HG02623 (cell line): ENCODE results near the gene C11orf58.

ENCODE experiments used
- ATAC-seq: cut with Tn5 transposase; IDR thresholded peaks from one replicate; pipeline ENCODE4 v1.9.1; 2021; ENCODE audit warnings: moderate library complexity; ENCODE audit not compliant: unreplicated experiment

C11orf58 gene

DNA sequence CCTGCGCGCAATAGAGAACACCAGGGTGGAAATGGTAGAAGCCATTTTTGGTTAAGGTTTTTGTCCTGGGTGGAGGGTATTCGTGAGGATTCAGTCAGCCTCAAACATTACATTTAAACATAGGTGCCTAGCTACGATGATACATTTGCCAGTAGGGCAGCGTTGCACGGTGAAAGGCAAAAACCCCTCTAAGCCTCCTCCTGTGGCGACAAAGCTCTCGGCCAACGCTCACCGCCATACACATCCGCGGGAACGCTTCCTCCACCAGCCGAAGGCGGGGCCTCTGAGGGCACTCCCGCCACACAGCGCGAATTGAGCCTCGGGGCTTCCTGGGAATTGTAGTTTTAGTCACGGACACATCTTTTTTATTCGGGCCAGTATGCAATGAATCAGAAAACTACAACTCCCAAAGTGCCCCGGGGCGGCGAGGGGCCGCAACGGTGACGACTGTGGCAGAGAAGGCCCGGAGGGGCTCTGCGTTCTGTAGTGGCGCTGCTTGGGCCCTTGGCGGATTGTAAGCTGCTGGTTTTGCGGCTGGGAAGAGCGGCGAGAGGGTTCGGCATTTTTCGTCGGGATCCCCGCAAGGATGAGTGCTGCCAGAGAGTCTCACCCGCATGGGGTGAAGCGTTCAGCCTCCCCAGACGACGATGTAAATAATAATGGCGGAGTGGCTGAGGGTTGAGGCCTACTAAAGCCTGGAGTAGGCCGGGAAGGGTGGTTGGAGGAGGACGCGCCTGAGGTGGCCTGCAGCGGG is at the start of gene C11orf58:
TSS of gene C11orf58 (plus strand) at position 455 of the 754 bp plus-strand sequence. CDS start at position 587, 132 bp downstream.
- ATAC-seq, result peak; percentile 97

DNA sequence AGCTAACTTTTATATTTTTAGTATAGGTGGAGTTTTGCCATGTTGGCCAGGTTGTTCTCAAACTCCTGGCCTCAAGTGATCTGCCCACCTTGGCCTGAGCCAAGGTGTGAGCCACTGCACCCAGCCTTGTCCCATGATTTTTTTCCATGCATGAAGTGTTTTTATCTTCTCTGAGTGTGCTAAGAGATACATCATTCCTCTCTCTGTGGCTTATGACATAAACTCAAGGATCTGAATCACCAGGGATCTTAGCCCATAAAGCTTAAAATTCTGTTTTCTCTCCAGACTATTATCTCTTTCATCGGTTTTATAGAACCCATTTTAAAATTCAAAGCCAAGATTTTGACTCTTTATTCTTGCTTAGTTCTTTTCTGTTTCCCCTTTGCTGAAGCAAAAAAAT is 48.4 kb upstream of the C11orf58 start:
- ATAC-seq, result no peak

DNA sequence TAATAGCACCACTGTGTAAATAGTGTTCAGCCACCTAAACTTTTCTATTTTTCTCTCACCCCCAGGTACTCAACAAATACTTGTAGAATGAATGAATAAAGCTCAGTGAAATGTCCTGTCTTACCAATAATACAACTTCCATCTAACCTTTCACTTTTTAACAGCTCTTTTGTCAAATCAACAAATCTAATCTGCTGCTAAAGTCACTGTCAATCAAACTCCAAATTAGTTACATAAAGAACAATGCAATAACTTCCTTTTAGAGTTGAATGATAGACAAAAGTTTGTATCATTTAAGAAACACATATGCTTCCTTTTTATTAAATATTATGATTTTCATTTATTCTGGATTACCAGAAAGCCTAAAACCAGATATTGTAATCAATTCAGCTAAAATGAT is 34.7 kb upstream of the C11orf58 start:
- no peak for ATAC-seq

DNA sequence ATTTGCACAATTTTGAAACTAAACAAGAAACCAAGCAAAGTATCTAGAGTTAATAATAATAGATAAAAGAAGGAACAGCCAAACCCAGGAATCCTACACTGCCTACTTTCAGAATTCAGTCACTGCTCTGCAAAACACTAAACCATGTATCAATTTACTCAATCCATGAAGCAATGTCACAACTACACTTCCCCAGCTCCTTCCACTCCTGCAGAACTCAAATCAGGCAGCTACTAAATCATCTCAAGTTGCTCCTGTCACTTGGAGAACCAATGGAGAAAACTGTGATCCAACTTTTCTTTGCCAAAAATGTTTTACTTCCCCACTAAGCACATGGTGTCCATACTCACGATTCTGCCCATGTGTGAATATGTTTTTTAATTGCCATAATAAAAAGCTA is 24.9 kb upstream of the C11orf58 start:
- no peak for ATAC-seq

DNA sequence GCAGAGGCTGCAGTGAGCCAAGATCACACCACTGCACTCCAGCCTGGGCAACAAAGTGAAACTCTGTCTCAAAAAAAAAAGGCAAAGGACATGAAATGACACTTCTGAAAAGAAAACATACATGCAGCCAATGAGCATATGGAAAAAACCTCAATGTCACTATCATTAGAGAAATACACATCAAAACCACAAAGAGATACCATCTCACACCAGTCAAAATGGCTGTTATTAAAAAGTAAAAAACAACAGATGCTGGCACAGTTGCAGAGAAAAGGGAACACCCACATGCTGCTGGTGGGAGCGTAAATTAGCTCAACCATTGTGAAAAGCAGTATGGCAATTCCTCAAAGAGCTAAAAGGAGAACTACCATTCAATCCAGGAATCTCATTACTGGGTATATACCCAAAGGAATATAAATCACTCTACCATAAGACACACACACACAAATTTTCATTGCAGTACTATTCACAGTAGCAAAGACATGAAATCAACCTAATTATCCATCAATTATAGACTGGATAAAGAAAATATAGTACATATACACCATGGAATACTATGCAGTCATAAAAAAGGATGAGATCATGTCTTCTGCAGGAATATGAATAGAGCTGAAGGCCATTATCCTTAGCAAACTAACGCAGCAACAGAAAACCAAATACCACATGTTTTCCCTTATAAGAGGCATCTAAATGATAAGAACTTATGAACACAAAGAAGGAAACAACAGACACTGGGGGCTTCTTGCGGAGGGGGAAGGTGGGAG is 15.7 kb upstream of the C11orf58 start:
- ATAC-seq, result no peak

DNA sequence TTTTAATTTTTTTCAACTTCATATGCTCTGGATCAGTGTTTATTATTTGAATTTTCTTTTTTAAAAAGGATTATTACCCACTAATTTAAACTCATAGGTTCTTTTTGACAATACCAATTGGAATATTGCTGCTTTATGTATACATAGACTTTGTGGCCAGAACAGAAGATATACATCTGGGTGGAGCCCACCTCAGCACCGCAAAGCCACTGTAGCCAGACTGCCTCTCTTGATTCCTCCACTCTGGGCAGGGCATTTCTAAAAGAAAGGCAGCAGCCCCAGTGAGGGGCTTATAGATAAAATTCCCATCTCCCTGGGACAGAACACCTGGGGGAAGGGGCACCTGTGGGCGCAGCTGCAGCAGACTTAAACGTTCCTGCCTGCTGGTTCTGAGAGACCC is 10.6 kb upstream of the C11orf58 start:
- no peak for ATAC-seq

DNA sequence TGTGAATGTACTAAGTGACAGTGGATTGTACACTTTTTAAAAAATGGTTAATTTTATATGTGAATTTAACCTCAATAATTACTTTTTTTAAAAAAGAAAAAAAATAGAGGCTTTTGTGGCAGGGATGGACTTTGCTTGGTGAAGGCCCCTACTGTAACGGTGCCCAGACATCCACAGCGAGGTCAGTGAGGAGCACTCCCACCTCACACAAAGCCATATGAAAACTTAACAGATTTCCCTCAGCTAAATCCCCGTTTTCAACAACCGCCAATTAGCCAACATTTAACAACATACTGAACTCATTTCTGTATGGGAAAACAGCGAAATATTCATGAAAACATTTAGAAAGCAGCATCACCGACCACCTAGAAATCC is 642 bp upstream of the C11orf58 start:
- ATAC-seq, result peak; percentile 5

DNA sequence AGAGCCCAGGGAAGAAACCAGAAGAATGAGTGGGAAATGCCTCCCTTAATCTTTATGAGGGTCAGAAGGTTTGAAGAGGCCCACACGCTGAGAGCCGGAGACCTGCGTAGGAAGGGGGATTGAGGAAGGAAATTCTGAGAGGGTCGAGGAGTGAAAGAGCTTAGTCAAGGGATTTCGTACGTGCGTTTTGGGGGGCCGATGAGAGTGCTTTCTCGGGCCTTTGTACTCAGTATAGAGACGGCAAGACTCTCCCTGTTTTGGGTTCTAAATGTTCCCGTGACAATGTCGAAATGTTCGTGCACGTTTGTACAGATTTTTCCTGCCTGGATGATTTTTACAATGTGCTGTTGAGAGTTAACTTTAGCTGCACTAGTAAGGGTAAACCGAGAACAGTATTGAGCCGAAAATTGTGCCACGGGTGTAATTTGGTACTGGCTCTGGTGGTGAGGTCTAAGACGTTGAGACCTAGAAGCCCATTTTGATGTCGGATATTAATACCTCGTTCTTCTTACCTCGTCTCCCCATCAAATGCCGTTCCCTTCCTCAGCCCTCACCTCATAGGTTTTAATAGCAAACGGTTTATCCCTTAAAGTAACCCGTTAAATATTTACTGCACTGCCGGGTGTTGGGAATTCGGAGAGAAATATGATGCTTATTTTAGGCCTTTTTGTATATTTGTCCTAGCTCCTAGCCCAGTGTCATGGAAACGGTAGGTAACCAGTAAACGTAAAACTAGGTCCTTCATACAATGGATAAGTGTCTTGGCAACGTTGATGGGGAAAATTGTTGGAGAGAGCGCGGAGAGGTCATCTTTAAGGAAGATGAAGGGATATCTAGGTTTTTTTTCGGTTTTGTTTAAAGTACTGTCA is 734 bp downstream of the C11orf58 start:
- ATAC-seq, result no peak

DNA sequence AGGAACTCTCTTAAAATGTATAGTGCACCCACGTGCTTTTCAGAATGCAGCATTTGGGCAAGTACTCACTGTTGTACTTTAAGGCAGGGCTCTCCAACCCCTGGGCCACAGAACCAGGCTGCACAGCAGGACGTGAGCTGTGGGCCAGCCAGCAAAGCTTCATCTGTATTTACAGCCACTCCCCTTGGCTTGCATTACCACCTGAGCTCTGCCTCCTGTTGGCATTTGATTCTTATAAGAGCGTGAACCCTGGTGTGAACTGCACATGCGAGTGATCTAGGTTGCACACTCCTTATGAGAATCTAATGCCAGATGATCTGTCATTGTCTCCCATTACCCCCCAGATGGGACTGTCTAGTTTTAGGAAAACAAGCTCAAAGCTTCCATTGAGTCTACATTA is 3.0 kb downstream of the C11orf58 start:
- no peak for ATAC-seq

DNA sequence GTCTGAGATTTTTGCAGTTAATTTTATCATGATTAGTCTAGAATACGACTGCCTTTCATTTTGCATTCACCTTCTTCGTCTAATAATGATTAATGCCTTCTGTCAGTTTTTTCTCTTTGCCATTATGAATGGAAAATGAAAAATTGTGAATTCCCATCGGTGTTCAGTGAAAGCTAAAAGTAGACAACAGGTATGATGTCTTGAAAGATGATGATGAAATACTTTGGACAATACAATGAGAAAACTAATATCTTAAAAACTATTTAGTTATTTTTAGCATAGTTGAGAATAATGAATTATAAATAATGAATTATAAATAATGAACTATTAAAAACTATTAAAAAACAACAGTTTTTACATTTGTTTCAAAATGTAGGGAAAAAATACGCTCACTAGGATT is 5.0 kb downstream of the C11orf58 start:
- ATAC-seq, result no peak

DNA sequence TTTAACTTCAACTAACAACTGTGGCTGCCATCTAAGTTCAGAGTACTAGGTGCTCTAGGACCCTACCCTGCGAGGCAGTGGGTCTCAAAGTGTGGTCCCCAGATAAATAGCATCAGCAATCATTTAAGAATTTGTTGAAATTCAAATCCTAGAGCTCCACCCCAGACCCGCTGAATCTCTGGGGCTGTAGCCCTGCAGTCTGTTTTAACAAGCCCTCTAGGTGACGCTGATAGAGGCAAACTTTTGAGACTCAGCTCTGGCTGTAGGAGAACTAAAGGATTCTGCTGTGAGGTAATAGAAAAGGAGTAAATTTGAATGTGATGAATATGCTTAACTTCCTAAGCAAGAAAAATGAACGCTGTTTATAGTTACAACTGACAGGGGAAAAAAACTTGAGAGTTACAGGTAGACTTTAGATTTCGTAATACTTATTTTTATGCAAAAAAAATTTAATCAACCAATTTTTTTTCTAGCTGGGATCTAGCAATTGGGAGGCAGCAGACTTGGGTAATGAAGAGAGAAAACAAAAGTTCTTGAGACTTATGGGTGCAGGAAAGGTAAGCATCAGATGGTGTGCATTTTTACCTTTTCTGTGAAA is 5.8 kb downstream of the C11orf58 start:
- no peak for ATAC-seq

DNA sequence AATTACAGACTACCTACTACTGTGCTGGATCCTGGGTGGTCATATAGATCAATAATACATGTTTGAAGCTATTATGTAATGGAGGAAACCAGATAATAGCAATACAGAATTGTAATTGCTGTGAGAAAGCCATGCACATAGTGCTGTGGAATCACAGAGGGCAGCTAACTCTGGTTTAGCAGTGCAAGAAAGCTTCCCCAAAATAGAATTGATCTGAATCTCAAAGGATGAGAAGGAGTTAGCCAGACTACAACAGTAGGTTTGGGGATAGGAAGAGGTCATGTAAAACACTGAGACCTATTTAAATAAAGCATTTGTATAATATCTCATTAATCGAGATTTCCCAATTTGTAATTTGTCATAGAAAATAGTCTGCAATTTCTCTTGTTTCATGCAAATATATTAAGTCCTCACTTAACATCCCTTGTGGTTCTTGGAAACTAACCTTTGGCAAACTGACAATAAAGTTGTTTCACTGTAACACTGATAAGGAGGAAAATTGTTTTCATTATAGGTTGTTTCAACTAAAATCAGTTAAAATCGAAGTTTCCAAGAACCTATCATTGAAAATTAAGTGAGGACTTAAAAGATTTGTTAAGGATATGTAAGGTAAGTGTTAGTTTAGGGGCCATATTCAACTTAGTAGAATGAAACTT is 7.6 kb downstream of the C11orf58 start:
- ATAC-seq, result no peak

DNA sequence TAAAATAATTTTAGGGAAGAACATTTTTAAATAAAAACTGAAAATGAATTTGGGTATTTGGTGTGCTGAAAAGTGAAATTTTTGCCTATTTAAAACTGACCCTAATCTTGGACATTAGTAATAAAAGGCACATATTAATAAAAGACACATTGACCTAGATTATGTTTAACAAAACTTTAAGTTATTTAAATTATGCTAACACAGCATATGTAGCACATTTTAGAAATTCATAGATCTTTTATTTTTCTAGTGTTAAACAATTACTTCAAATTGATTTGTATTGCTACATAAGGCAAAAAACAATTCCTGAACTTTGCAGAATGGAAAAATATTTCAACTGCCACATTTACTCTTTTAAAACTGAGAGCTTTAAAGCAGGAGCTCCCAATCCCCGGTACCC is 10.6 kb downstream of the C11orf58 start:
- ATAC-seq, result no peak

DNA sequence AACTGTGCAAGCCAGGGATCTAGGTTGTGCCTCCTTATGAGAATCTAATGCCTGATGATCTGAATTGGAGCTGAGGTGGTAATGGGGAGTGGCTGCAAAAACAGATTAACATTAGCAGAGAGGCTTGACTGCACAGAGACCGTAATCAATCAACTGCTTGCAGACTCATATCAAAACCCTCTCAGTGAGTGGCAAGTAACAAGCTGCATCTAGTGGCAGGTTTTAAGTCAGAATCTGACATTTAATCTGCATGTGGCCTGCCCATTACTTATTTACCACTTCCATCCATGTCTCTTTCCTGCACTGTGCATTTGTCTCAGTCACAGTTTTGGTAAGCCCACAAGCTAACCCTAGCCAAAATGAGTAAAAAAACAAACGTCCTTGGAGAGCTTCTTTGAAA is 11.2 kb downstream of the C11orf58 start:
- ATAC-seq, result peak; percentile 37

DNA sequence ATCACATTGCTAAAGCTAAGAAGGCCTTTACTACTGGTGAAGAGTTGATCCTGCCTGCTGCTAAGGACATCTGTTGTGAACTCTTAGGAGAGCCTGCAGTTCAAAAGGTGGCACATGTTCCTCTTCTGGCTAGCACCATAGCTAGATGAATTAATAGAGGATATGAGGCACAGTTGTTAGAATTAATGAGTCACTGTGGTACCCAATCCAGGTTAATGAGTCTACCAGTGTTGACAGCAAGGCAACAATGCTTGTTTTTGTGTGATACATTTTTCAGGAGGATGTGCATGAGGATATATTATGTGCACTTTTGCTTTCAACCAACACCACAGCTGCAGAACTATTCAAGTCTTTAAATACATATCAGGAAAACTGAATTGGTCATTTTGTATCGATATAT is 12.0 kb downstream of the C11orf58 start:
- no peak for ATAC-seq

DNA sequence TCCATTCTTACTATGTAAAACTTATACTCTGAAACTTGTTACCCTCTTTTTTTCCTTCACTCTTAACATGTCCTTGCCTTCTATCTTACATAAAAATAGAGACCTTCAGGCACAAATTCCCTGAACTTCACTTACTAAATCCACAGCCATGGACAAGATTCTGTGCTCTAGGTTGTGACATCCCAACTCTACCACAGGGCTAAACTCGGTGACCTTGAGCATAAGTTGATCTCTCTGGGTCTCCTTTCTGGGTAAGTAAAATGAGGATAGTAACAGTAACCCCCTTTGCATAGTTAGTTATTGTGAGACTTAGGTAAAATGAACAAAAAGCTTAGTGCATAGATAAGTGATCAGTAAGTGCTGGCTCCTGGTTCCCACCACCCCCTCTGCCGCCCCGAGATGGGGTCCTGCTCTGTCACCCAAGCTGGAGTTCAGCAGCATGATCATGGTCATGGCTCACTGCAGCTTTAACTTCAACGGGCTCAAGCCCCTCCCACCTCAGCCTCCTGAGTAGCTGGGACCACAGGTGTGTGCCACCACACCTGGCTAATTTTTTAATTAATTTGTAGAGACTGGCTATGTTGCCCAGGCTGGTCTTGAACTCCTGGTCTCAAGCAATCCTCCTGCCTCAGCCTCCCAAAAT is 20.1 kb downstream of the C11orf58 start:
- no peak for ATAC-seq

DNA sequence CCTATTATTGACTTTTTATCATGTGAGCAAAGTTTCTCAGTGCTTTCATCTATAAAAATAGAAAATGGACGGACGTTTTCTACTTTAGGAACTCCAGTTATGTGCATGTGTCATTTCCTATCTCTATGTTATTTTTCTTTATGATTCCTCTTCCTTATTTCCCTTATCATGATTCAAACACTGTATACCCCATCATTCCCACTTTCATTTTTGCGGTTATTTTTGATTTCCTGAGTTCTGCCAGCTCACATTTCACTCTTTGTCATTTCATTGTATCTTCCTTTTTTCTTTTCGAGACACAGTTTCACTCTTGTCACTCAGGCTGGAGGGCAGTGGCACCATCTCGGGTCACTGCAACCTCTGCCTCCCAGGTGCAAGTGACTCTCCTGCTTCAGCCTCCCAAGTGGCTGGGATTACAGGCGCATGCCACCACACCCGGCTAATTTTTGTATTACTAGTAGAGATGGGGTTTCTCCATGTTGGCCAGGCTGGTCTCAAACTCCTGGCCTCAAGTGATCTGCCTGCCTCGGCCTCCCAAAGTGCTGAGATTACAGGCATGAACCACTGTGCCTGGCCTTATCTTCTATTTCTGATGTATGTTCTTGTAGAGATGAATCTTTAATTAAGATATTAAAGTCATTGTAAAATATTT is 21.5 kb downstream of the C11orf58 start:
- no peak for ATAC-seq

DNA sequence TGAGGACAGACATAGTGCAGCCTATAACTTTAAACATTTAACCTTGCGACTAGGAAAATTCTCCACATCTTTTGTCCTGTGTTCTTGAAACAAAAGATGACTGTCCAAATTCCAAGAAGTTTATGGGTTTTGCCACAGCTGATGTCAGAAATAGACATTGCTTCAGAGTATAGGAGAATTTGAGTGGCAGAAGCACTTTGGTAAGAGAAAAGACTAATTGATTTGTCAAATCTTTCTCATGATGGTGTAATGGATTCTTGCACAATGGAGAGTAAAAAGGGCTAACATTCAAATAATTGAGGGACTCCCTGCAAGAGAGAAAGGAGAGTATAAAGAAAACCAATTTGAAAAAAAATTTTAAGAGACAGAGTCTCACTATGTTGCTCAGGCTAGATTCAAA is 25.3 kb downstream of the C11orf58 start:
- ATAC-seq, result no peak

DNA sequence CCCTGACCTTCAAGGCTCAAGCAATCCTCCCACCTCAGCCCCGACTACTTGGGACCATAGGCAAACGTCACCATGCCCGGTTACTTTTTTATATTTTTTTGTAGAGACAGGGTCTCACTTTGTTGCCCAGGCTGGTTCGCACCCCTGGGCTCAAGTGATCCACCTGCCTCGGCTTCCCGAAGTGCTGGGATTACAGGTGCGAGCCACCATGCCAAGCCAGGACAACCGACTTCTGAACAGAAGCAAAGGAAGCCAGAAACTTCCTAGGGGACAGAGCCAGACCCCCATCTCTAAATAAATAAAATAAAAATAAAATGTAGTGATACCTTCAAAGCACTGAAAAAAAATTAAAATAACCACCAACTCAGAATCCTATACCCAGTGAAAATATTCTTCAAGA is 26.4 kb downstream of the C11orf58 start:
- ATAC-seq, result no peak

DNA sequence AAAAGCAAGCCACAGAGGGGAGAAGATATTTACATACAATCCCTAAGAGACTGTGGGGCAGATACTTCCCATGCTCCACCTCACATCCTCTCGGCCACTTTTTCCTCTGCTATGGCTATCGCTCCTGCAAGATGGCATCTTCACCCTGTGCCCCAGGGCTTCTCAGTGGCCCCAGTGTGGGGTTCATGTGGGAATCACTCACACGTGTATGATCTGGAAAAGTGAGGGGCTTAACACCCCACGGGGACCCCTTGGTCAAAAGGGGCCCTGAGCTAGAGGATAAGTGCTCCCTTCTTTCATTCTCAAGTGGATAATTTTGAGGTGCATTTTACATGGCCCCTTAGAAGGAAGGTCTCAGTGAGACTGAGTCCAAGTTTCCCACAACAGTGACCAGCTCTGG is 28.7 kb downstream of the C11orf58 start:
- no peak for ATAC-seq
